Caco-2 (cell line): Measurements from ENCODE around the gene FOXN4. TPM values are rescaled to one million over a fixed set of nuclear protein-coding genes. Genes with fewer than 3 reads are reported as not detected.

Source experiments
- BruUV-seq: library from RNA; stranded (reverse); fragments of 400-500 nt; replicated peaks from 2 replicates; lab custom pipeline; 2021; lab: Mats Ljungman, UMichigan
- CTCF ChIA-PET: fragments of 300-600 bp; sonication (Branson Sonifier 250); formaldehyde crosslinking; loops from one replicate; lab custom pipeline; 2022; ENCODE audit warnings: antibody characterized with exemption; lab: Charles Lee
- POLR2A ChIA-PET: fragments of 300-600 bp; sonication (Branson Sonifier 250); formaldehyde crosslinking; loops from one replicate; lab custom pipeline; 2022; ENCODE audit warnings: antibody characterized with exemption; lab: Charles Lee
- DNase-seq, 2 experiments: peaks; one replicate each; pipeline versions ENCODE4 v3.0.0 to v3.0.0-alpha.2; 2020 to 2022
- H3K27me3 ChIP-seq: replicated peaks from 2 replicates; pipeline ENCODE4 v1.6.0; 2011; ENCODE audit warnings: low read length; ENCODE audit not compliant: control insufficient read depth, insufficient read depth
- H3K36me3 ChIP-seq: 2 replicates; pipeline ENCODE4 v1.5.1; 2011; ENCODE audit warnings: low read length; ENCODE audit not compliant: control insufficient read depth, insufficient read depth
- H3K4me1 ChIP-seq: fragments of 250-450 bp; sonication (Bioruptor Pico); 2 replicates; pipeline ENCODE4 v1.5.1; 2020; ENCODE audit warnings: mild to moderate bottlenecking
- H3K4me3 ChIP-seq: 2 replicates; pipeline ENCODE4 v1.5.1; 2011; ENCODE audit warnings: low read depth, mild to moderate bottlenecking, control low read depth, low read length
- H3K9me3 ChIP-seq: fragments of 250-450 bp; sonication (Bioruptor Pico); 2 replicates; pipeline ENCODE4 v1.5.1; 2020; ENCODE audit warnings: mild to moderate bottlenecking, moderate library complexity
- H3K27ac Mint-ChIP-seq: one replicate; pipeline ENCODE4 v1.8.0; 2022; ENCODE audit warnings: mixed read lengths; ENCODE audit not compliant: unreplicated experiment
- H3K27me3 Mint-ChIP-seq: one replicate; pipeline ENCODE4 v1.8.0; 2022; ENCODE audit warnings: mixed read lengths; ENCODE audit not compliant: insufficient read depth, unreplicated experiment
- H3K36me3 Mint-ChIP-seq: one replicate; pipeline ENCODE4 v1.8.0; 2022; ENCODE audit warnings: mild to moderate bottlenecking, mixed read lengths; ENCODE audit not compliant: insufficient read depth, unreplicated experiment
- H3K4me1 Mint-ChIP-seq: one replicate; pipeline ENCODE4 v1.8.0; 2022; ENCODE audit warnings: low read depth, mixed read lengths; ENCODE audit not compliant: unreplicated experiment
- H3K4me3 Mint-ChIP-seq: one replicate; pipeline ENCODE4 v1.8.0; 2022; ENCODE audit warnings: mild to moderate bottlenecking, moderate library complexity, mixed read lengths; ENCODE audit not compliant: unreplicated experiment
- H3K9me3 Mint-ChIP-seq: one replicate; pipeline ENCODE4 v1.8.0; 2022; ENCODE audit warnings: mixed read lengths; ENCODE audit not compliant: unreplicated experiment
- intact Hi-C: fragments of 100-400 bp; cut with micrococcal nuclease; formaldehyde crosslinking; loops from one replicate; pipeline ENCODE4 v1.10.0; 2022; ENCODE audit not compliant: unreplicated experiment
- total RNA-seq: library from RNA; stranded (reverse); gene quantifications from 2 replicates; pipeline ENCODE4 v1.2.3, GENCODE V29; 2022
- TF ChIP-seq, protein P1 (sequence below), 2 experiments: fragments of 200-600 bp in 1 of 2; IDR thresholded peaks; 1 replicate in 1 of 2; 2 replicates in 1 of 2; pipeline versions ENCODE4 v1.5.1 to v1.8.0; 2011 to 2022; ENCODE audit warnings: antibody characterized with exemption in 1 of 2, control low read depth in 1 of 2, inconsistent platforms in 1 of 2, low read depth in 1 of 2, low read length in 1 of 2, mild to moderate bottlenecking in 1 of 2, moderate library complexity in 1 of 2; ENCODE audit not compliant: insufficient read depth in 1 of 2, severe bottlenecking in 1 of 2, unreplicated experiment in 1 of 2

Gene FOXN4
- total RNA-seq, 1 experiment from 2014 or later, result 0.95 TPM

DNA sequence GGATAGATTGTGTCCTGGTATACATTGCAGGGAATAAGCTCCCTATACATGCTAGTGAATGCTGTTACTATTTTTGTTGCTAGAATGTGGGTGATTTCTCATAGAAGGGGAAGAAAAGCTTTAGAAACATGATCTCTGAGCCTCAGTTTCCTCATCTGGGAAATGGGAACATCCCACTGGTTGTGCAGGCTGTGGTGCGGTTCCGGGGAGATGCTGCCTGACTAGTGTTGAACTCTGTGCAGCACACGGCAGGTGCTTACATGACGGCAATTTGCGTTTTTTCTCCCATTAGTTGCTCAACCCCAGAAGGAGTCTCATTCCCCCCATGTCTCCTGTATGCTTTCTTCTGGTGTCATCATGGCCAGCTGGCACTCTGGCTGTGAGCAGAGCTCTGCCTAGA lies 32.9 kb downstream of the FOXN4 start:
- H3K36me3 ChIP-seq, result no peaks in the 10 kb centered on the region
- H3K4me3 ChIP-seq, result no peak overlapping the region
- peaks cover 15% of the 10 kb centered on the region for H3K4me1 ChIP-seq
- intact Hi-C loops, result no loop called here
- no peaks in the 10 kb centered on the region for H3K9me3 Mint-ChIP-seq
- no TSS peak for BruUV-seq
- CTCF ChIA-PET, result no interaction called here
- TF ChIP-seq, protein P1, sequence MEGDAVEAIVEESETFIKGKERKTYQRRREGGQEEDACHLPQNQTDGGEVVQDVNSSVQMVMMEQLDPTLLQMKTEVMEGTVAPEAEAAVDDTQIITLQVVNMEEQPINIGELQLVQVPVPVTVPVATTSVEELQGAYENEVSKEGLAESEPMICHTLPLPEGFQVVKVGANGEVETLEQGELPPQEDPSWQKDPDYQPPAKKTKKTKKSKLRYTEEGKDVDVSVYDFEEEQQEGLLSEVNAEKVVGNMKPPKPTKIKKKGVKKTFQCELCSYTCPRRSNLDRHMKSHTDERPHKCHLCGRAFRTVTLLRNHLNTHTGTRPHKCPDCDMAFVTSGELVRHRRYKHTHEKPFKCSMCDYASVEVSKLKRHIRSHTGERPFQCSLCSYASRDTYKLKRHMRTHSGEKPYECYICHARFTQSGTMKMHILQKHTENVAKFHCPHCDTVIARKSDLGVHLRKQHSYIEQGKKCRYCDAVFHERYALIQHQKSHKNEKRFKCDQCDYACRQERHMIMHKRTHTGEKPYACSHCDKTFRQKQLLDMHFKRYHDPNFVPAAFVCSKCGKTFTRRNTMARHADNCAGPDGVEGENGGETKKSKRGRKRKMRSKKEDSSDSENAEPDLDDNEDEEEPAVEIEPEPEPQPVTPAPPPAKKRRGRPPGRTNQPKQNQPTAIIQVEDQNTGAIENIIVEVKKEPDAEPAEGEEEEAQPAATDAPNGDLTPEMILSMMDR (IDR thresholded peaks at IDR 0.05; ENCODE audit: insufficient read depth in 1 of 2, low read depth in 1 of 2, low read length in 1 of 2, severe bottlenecking in 1 of 2, unreplicated experiment in 1 of 2), result no peak
- no peaks in the 10 kb centered on the region for H3K36me3 Mint-ChIP-seq
- no peak overlapping the region for H3K4me3 Mint-ChIP-seq
- H3K4me1 Mint-ChIP-seq, result peaks cover 15% of the 10 kb centered on the region
- DNase-seq, result no peak
- no peaks in the 10 kb centered on the region for H3K9me3 ChIP-seq
- H3K27ac Mint-ChIP-seq, result no peak overlapping the region
- H3K27me3 Mint-ChIP-seq, result no peaks in the 10 kb centered on the region
- POLR2A ChIA-PET, result no interaction called here
- H3K27me3 ChIP-seq, result no peaks in the 10 kb centered on the region

DNA sequence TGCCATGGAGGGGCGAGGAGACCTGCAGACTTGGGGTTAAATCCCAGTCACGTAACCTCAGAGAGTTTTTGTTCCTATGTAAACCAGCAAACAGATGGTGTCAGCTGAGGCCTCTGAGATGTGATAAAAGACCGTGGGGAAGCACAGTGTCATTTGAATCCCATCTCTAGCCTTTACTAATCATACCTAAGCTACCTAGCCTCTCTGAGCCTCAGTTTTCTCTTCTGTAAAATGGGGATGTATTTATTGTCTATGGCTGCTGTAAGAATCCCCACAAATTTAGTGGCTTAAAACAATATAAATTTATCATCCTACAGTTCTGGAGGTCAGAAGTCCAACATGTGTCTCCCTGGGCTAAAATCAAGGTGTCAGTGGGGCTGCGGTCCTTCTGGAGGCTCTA lies 33.9 kb downstream of the FOXN4 start:
- Histone ChIP-seq H3K27me3 (no peaks in the 10 kb centered on the region), H3K4me3 (no peak overlapping the region), H3K36me3 (no peaks in the 10 kb centered on the region), H3K4me1 (peaks cover 15% of the 10 kb centered on the region), H3K9me3 (no peaks in the 10 kb centered on the region)
- TF ChIP-seq, protein P1 (IDR thresholded peaks at IDR 0.05; ENCODE audit: insufficient read depth in 1 of 2, low read depth in 1 of 2, low read length in 1 of 2, severe bottlenecking in 1 of 2, unreplicated experiment in 1 of 2), result no peak
- ChIA-PET POLR2A (no interaction called here), CTCF (no interaction called here)
- H3K4me3 Mint-ChIP-seq, result no peak overlapping the region
- intact Hi-C loops, result no loop called here
- peaks cover 7% of the 10 kb centered on the region for H3K9me3 Mint-ChIP-seq
- no peaks in the 10 kb centered on the region for H3K36me3 Mint-ChIP-seq
- no peaks in the 10 kb centered on the region for H3K27me3 Mint-ChIP-seq
- H3K4me1 Mint-ChIP-seq, result peaks cover 15% of the 10 kb centered on the region
- no TSS peak for BruUV-seq
- no peak overlapping the region for H3K27ac Mint-ChIP-seq
- DNase-seq, result no peak

- peaks cover 15% of the 10 kb centered on the region for H3K4me1 Mint-ChIP-seq
- Histone ChIP-seq H3K4me3 (no peak overlapping the region), H3K9me3 (no peaks in the 10 kb centered on the region), H3K36me3 (no peaks in the 10 kb centered on the region), H3K4me1 (peaks cover 15% of the 10 kb centered on the region), H3K27me3 (no peaks in the 10 kb centered on the region)
- BruUV-seq, result no TSS peak
- peaks cover 7% of the 10 kb centered on the region for H3K9me3 Mint-ChIP-seq
- H3K36me3 Mint-ChIP-seq, result no peaks in the 10 kb centered on the region
- no peak for DNase-seq
- intact Hi-C loops, result no loop called here
- no peak overlapping the region for H3K27ac Mint-ChIP-seq
- POLR2A ChIA-PET, result no interaction called here
- H3K4me3 Mint-ChIP-seq, result no peak overlapping the region
- TF ChIP-seq, protein P1 (IDR thresholded peaks at IDR 0.05; ENCODE audit: insufficient read depth in 1 of 2, low read depth in 1 of 2, low read length in 1 of 2, severe bottlenecking in 1 of 2, unreplicated experiment in 1 of 2), result no peak
- H3K27me3 Mint-ChIP-seq, result no peaks in the 10 kb centered on the region
- CTCF ChIA-PET, result no interaction called here
Observed at GRCh38 chr12:109274381-109274780, 34.7 kb downstream of the FOXN4 start.
